Measurements from ENCODE around the gene CHCHD3. TPM values are rescaled to one million over a fixed set of nuclear protein-coding genes. Genes with fewer than 3 reads are reported as not detected.
"Not testable (repeated sequence)": the region's sequence is repeated elsewhere in the genome, so short reads cannot be mapped to it uniquely, and the experiment has no call there.

CHCHD3 gene
- total RNA-seq, 1 donor from 2014 or later = 107 TPM

DNA sequence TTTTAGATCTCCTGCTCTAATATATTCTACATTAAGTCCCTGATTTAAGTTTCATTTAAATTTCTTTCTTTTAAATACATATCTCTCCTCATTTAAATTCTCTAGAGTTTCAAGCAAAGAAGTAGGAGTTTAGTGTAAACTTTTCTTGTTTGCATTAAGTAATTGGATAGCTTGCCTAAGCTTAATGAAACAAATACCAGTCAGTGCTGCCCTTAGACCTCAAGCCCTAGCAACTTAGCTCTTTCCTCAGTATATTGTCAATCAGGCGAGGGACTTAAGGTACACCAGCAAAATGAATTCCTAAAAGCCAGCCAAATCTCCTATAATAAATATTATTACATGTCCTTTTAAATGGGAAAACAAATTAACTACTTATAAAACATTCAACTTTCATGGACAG is 101.5 kb downstream of the CHCHD3 start:
- no peak for DNase-seq (ENCODE audit: low read depth, low spot score)
- H3K4me3 Mint-ChIP-seq = no peak overlapping the region
- H3K4me1 Mint-ChIP-seq = peaks cover 3% of the 10 kb centered on the region
- H3K27me3 Mint-ChIP-seq (ENCODE audit: low read depth) = no peaks in the 10 kb centered on the region
- peaks cover 3% of the 10 kb centered on the region for H3K9me3 Mint-ChIP-seq
- H3K36me3 Mint-ChIP-seq (ENCODE audit: low read depth) = peaks cover 12% of the 10 kb centered on the region
- TF ChIP-seq, protein P1, sequence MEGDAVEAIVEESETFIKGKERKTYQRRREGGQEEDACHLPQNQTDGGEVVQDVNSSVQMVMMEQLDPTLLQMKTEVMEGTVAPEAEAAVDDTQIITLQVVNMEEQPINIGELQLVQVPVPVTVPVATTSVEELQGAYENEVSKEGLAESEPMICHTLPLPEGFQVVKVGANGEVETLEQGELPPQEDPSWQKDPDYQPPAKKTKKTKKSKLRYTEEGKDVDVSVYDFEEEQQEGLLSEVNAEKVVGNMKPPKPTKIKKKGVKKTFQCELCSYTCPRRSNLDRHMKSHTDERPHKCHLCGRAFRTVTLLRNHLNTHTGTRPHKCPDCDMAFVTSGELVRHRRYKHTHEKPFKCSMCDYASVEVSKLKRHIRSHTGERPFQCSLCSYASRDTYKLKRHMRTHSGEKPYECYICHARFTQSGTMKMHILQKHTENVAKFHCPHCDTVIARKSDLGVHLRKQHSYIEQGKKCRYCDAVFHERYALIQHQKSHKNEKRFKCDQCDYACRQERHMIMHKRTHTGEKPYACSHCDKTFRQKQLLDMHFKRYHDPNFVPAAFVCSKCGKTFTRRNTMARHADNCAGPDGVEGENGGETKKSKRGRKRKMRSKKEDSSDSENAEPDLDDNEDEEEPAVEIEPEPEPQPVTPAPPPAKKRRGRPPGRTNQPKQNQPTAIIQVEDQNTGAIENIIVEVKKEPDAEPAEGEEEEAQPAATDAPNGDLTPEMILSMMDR (conservative IDR thresholded peaks at IDR 0.05) = no peak
- no peak overlapping the region for H3K27ac Mint-ChIP-seq (ENCODE audit: unreplicated experiment)

DNA sequence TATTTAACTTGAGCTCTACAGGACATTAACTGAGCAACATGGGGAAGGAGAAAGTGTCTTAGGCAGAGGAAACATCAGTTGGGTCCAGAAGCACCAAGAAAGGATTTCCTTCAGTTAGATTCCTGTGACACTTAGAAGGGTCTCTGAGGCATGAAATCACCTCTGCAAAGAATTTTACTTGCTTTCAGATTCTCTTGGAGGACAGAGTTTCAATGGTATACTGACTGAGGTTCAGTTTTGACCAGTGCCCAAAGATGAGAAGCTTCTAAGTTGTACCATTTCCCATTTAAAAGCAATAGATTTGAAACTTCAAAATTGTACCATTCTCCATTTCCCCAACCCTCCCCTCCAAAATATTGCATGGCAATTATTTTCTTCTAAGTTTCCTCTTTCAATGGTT is 102.4 kb downstream of the CHCHD3 start:
- TF ChIP-seq, protein P1 (conservative IDR thresholded peaks at IDR 0.05) = no peak
- Mint-ChIP-seq H3K36me3 (ENCODE audit: low read depth) (peaks cover 12% of the 10 kb centered on the region), H3K27ac (ENCODE audit: unreplicated experiment) (no peak overlapping the region), H3K27me3 (ENCODE audit: low read depth) (no peaks in the 10 kb centered on the region), H3K4me3 (no peak overlapping the region), H3K4me1 (peaks cover 3% of the 10 kb centered on the region), H3K9me3 (peaks cover 3% of the 10 kb centered on the region)
- DNase-seq (ENCODE audit: low read depth, low spot score) = no peak

DNA sequence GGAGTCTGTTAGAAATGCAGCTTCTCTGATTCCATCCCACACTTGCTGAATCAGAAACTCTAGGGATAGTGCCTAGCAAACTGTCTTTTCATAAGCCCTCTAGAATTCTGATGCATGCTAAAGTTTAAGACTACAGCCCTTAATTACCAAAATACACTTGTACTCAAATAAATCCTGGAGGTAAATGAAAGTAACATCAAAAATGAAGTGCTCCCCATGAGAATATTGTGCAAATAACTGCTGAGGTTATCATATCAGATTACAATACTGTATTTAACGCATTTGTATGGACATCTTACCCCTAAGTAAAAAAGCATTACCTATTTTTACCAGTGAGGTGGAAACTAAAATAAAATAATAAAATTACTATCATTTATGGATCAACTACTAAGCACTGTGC is 104.7 kb downstream of the CHCHD3 start:
- H3K9me3 Mint-ChIP-seq = peaks cover 3% of the 10 kb centered on the region
- TF ChIP-seq, protein P1 (conservative IDR thresholded peaks at IDR 0.05) = no peak
- no peaks in the 10 kb centered on the region for H3K27me3 Mint-ChIP-seq (ENCODE audit: low read depth)
- peaks cover 13% of the 10 kb centered on the region for H3K36me3 Mint-ChIP-seq (ENCODE audit: low read depth)
- no peak overlapping the region for H3K27ac Mint-ChIP-seq (ENCODE audit: unreplicated experiment)
- no peak overlapping the region for H3K4me3 Mint-ChIP-seq
- no peak for DNase-seq (ENCODE audit: low read depth, low spot score)
- H3K4me1 Mint-ChIP-seq = peaks cover 3% of the 10 kb centered on the region

DNA sequence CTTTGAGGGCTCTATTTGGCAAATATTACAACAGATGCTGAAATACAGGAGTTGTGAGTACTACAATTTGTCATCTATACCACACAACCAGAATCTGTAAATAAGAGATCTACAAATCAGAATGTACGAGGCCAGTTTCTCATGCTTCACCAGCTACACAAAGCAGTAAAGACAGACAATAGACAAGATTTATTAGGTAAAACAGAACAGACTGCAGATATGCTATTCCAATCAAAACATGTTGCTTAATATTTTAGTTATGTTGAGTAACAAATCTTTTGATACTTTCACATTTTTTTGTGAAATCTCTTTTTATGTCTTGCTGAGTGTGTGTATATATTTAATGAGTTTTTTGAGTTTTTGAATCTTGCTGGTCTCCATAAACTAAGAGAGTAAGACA is 109.1 kb downstream of the CHCHD3 start:
- TF ChIP-seq, protein P1 (conservative IDR thresholded peaks at IDR 0.05) = no peak

DNA sequence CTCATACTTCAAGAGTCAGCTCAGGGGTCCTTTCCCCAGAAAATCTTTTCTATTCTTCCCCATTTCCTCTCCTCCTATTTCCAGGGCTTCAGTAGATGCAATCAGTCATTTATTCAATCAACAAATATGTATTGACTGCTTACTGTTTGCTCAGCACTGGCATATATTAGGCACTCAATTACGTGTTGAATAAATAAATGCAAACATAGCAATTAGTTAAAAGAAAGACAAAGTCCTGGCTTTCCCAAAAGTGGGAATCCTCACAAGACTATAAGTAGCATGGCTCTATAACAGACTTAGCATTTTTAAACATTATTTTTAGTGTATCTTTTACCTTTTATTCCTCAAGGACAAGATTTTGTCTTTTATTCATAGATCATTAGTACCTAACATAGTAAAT is 111.6 kb downstream of the CHCHD3 start:
- Mint-ChIP-seq H3K4me1 (peaks cover 6% of the 10 kb centered on the region), H3K4me3 (no peak overlapping the region), H3K27ac (ENCODE audit: unreplicated experiment) (no peak overlapping the region), H3K9me3 (no peaks in the 10 kb centered on the region), H3K27me3 (ENCODE audit: low read depth) (no peaks in the 10 kb centered on the region), H3K36me3 (ENCODE audit: low read depth) (peaks cover 7% of the 10 kb centered on the region)
- TF ChIP-seq, protein P1 (conservative IDR thresholded peaks at IDR 0.05) = no peak
- DNase-seq (ENCODE audit: low read depth, low spot score) = no peak

More for the DNA sequence above, 109.1 kb downstream of the CHCHD3 start:
- H3K4me3 Mint-ChIP-seq = no peak overlapping the region
- H3K36me3 Mint-ChIP-seq (ENCODE audit: low read depth) = peaks cover 13% of the 10 kb centered on the region
- no peak overlapping the region for H3K27ac Mint-ChIP-seq (ENCODE audit: unreplicated experiment)
- peaks cover 6% of the 10 kb centered on the region for H3K4me1 Mint-ChIP-seq
- peaks cover 3% of the 10 kb centered on the region for H3K9me3 Mint-ChIP-seq
- no peaks in the 10 kb centered on the region for H3K27me3 Mint-ChIP-seq (ENCODE audit: low read depth)
- no peak for DNase-seq (ENCODE audit: low read depth, low spot score)

DNA sequence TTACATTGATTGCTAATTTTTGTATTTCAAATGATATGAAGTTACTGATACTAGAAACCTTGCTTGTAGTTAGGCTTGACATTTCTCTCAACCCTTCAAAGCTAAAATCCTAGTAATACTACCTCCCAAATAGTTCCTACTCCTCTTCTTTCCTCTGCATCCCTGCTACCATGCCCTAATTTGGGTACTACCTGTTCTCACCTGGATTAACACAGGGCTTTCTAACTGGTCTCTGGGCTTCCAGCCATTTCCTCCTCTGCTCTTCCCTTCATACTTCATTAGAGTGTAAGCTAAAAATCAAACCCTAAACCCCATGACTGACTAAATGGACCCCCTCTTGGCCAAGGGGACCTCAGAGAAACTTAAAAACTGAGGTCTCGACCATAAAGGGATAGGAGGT is 112.4 kb downstream of the CHCHD3 start:
- TF ChIP-seq, protein P1 (conservative IDR thresholded peaks at IDR 0.05) = no peak
- peaks cover 11% of the 10 kb centered on the region for H3K4me1 Mint-ChIP-seq
- DNase-seq (ENCODE audit: low read depth, low spot score) = no peak
- H3K36me3 Mint-ChIP-seq (ENCODE audit: low read depth) = peaks cover 7% of the 10 kb centered on the region
- no peak overlapping the region for H3K27ac Mint-ChIP-seq (ENCODE audit: unreplicated experiment)
- H3K27me3 Mint-ChIP-seq (ENCODE audit: low read depth) = no peaks in the 10 kb centered on the region
- no peaks in the 10 kb centered on the region for H3K9me3 Mint-ChIP-seq
- no peak overlapping the region for H3K4me3 Mint-ChIP-seq

DNA sequence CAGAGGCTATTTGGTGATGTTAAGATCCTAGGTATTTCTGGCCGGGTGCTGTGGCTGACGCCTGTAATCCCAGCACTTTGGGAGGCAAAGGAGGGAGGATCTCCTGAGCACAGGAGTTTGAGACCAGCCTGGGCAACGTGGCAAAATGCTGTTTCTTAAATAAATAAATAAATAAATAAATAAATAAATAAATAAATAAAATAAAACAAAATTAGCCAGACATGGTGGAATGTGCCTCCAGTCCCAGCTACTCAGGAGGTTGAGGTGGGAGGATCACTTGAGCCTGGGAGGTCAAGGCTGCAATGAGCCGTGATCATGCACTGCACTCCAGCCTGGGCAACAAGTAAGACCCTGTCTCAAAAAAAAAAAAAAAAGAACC is 114.4 kb downstream of the CHCHD3 start:
- not testable (repeated sequence) for H3K27ac Mint-ChIP-seq (ENCODE audit: unreplicated experiment); H3K9me3 Mint-ChIP-seq; H3K27me3 Mint-ChIP-seq (ENCODE audit: low read depth); H3K4me3 Mint-ChIP-seq; DNase-seq (ENCODE audit: low read depth, low spot score); H3K36me3 Mint-ChIP-seq (ENCODE audit: low read depth)
- H3K4me1 Mint-ChIP-seq = peaks cover 11% of the 10 kb centered on the region

Data from neural crest cell (in vitro differentiated cells).